ENCODE measurements around the gene VAMP7.
A peak's percentile ranks its signal among the peaks of the same experiment; 100 is the strongest.
"Not testable (repeated sequence)": the region's sequence is repeated elsewhere in the genome, so short reads cannot be mapped to it uniquely, and the experiment has no call there.

The VAMP7 gene, protein sequence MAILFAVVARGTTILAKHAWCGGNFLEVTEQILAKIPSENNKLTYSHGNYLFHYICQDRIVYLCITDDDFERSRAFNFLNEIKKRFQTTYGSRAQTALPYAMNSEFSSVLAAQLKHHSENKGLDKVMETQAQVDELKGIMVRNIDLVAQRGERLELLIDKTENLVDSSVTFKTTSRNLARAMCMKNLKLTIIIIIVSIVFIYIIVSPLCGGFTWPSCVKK

DNA sequence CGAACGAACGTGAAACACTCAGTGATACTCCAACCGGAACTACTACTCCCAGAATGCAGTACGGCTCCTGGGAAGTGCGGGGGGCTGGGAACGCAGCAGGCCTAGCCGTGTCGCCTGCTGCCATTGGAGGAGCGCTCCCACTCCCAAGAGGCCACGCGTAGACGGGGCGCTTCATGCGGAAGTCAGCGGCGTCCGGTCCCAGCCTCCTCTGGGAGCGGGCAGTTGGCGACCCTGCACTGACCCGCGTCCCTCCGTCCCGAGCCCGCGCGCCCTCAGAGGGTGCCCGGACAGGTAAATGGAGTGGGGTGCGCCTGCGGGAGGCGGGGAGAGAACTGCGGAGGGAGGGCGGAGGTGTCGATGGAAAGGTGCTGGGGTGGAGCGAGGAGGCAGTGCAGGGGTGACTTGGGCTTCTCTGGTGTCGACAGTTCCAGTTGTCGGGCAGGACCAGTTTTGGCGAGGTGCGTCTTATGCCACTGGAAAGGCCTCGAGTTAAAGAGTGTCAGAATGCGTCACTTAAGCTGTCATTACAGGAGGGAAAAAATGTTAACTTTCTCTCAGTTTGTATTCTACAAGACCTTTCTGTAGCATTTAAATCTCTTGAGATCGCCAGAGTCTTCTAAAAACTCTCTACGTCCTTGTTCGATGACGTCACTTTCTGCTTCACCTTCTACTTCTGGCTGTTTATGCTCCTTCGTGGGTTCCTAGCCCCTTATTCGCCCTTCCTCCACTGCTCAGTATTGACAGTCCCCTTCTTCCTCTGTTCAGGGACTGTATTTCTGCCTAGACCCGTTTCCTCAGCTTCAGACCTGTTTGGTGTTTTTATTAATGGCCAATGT lies at the start of gene VAMP7:
VAMP7 (plus strand) TSS at position 188 of the 836 bp plus-strand sequence. CDS start 8,122 bp downstream, outside the sequence.
- peak; percentile 37 to 62 for DNase-seq (ENCODE audit: extremely low read depth in 1 of 2, low read depth in 1 of 2)

DNA sequence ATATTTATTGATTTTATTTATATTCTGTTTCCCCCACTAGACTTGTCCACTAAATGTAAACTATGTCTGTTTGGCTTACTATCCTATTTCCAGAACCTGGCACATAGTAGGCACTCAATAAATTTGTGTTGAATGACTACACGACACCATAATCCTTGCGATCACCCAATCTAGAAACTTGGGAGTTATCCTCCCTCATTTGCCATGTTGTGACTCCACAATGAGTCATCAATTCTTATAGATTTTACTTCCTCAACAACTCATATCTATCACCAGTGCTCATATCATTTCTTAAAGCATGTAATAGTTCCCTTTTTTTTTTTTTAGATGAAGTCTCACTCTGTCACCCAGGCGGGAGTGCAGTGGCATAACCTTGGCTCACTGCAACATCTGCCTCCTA lies 39.9 kb upstream of the VAMP7 start:
- DNase-seq (ENCODE audit: extremely low read depth in 1 of 2, low read depth in 1 of 2) = no peak

DNA sequence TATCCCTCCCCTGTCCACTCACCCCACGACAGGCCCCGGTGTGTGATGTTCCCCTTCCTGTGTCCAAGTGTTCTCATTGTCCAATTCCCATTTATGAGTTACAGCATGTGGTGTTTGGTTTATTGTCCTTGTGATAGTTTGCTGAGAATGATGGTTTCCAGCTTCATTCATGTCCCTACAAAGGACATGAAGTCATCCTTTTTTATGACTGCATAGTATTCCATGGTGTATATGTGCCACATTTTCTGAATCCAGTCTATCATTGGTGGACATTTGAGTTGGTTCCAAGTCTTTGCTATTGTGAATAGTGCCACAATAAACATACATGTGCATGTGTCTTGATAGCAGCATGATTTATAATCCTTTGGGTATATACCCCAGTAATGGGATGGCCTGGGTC lies 29.4 kb upstream of the VAMP7 start:
- DNase-seq (ENCODE audit: extremely low read depth in 1 of 2, low read depth in 1 of 2) = not testable (repeated sequence)

DNA sequence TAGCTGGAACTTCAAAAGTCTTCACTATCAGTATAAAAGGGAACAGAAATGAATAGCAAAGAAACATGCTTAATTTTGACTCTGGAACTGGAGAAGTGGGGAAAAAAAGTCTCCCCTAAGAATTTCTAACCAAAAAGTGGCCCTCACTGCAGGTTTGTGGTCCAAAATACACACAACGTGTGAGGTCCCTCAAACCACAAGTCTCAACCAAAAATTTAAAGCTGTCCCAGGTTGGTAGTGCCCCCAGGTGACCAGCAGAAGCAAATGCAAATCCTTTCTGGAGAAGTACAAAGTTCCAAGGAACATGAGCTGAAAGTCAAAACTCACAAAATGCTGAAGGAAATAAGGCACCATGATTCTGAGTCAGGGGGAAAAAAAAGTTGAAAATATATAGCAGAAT lies 23.6 kb upstream of the VAMP7 start:
- DNase-seq (ENCODE audit: extremely low read depth in 1 of 2, low read depth in 1 of 2) = no peak

DNA sequence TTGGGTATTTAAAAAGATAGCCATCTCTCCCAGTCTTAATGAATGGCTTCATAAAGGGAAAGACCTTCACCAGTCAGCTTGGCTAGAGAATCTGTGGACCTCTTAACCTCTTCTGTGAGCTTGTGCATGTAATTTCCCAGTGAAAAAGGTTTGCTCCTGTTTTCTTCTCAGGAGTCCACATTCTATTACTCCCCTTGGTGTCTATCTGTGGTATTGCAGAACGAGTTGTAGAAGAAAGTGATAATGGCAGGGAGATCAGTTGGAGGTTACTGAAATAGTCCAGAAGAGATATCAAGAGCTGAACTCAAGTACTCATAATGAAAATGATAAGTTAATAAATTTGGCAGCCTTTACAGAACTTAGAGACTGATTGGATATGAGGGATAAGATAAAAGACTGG lies 16.5 kb upstream of the VAMP7 start:
- no peak for DNase-seq (ENCODE audit: extremely low read depth in 1 of 2, low read depth in 1 of 2)

DNA sequence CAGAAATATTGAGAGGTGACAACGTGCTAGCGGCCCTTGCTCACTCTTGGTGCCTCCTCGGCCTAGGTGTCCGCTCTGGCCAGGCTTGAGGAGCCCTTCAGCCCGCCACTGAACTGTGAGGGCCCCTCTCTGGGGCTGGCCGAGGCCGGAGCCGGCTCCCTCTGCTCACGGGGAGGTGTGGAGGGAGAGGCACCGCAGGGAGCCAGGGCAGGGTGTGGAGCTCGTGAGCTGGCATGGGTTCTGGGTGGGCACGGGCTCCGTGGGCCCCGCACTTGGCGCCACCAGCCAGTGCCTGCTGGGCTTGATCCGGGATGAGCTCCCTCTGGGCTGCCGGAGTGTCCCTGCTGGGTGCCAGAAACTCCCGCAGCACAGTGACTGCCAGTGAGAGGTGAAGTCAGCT lies 16.0 kb upstream of the VAMP7 start:
- DNase-seq (ENCODE audit: extremely low read depth in 1 of 2, low read depth in 1 of 2) = no peak

DNA sequence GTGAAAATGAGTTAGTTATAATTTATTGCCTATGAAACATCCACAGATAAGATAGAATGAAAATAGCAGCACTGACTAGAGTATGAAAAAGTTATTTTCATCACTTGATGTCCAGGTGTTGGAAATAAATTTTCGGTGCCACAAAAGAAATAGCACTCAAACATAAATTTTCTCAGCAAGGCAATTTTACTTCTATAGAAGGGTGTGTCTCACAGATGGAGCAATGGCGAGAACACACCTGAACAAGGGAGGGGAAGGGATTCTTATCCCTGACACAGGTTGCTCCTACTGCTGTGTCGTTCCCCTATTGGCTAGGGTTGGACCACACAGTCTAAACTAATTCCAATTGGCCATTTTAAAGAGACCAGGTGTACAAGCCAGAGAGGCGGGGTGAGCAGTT lies 13.3 kb upstream of the VAMP7 start:
- no peak for DNase-seq (ENCODE audit: extremely low read depth in 1 of 2, low read depth in 1 of 2)

DNA sequence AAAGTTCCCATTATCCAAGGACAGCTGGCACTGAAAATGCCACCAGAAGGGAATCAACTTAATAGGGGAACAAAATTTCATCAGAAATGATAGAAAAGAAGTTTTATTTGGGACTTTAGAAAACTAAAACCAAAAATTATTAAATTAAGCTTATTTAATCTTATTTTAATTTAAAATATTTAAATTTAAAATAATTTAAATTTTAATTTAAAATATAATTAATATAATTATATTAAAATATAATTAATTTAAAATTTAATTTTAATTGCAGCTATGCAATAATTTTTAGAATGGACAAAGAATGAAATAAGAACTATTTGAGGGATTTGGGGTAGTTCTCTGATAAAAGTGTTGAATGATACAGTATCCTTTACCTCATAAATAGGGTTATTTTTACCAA lies 10.2 kb upstream of the VAMP7 start:
- DNase-seq (ENCODE audit: extremely low read depth in 1 of 2, low read depth in 1 of 2) = no peak

DNA sequence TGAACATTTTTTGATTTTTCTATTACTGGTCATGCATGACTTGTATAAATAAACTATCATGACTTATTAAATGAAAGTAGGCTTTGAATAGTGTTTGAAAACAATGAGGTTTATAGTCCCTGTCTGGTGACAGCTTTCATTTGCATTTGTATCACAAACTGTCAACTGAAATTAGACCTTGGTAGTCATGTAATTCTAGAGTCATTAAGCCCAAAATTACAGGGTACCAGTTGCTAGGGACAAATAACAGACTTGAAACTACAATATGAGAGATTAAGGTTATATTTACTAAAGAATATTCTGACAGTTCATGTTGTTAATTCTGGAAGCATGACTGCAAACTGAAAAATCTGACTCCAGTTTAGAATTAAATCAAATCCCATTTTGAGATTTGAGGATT lies 9.2 kb upstream of the VAMP7 start:
- DNase-seq (ENCODE audit: extremely low read depth in 1 of 2, low read depth in 1 of 2) = no peak

DNA sequence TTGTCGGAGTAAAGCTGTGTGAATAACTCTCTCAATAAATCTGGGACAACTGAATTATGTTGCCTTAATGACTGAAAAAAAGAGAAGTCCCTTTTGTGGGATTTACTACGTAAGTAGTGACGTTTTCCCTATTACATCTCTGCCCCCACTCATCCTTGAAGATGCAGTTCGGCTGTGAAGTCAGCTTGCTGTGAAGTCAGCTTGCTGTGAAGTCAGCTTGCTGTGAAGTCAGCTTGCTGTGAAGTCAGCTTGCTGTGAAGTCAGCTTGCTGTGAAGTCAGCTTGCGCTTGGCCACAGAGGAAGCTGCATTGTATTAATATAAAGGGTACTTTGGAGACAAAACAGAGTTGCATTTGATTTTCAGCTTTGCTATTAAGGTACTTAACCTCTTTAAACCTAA lies 8.0 kb upstream of the VAMP7 start:
- no peak for DNase-seq (ENCODE audit: extremely low read depth in 1 of 2, low read depth in 1 of 2)

DNA sequence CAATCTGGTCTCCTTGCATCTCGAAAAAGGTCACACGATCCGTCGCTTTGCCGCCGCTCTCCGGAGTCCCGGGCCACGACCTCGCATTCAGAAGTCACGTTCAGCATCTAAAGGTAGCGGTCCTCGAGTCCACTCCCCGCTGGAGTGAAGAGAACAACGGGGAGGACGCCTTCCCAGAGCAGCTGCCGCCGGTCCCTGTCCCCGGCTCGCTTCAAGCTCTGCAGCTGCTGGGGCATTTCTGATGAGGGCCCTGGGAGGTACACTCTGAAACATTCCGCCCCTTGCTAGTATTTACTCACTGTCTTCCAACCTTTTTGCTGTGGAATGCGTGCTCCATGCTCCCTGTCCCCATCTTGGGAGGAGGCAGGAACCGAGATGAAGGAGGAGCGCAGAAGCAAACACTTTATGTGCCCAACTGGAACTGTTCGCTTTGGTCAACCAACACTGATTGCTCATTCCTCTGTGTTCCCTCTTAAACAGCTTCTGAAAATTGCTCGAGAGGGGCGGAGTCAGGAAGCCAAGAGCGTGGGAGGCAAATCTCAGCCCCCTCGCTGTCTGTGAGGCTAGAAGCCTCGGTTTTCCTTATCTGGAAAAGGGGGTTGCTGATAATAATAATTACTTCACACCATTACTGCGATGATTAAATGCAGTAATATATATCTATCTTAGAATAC lies 6.4 kb upstream of the VAMP7 start:
- no peak for DNase-seq (ENCODE audit: extremely low read depth in 1 of 2, low read depth in 1 of 2)

DNA sequence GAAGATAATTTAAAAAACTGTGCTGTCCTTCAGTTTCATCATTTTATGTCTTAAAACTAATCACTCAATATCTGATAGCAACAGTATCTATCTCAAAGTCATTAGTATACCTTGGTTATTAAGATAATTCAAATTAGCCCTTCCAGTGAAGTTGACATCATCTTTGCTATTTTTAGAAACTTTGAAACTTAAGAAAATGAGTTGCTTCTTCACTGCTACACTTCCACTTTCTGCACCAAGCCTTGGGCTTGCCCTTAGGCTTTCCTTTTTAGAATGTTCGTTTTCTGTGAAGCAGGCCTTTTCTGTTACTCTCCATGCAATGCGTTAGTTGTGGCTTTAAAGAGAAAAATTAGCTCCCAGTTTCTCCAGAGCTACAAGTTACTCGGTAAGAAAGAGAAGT lies 4.4 kb upstream of the VAMP7 start:
- DNase-seq (ENCODE audit: extremely low read depth in 1 of 2, low read depth in 1 of 2) = no peak

DNA sequence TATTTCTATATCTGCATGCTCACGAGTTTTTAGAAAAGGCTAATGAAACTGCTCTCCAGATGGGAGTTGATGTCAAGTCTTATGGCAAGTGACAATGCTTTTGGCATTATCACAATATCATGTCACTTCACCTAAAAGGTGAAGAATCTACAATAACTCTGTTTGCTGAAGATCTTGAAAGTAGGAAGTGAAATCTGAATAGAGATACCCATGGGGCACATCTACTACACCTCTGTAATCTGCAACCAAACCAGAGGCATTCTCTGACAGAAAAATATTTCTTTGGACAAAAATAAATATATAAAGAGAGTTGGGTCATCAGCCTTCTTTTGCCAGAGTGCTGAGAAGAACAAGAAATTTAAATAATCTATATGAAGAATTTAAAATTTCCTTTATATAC lies 3.9 kb upstream of the VAMP7 start:
- no peak for DNase-seq (ENCODE audit: extremely low read depth in 1 of 2, low read depth in 1 of 2)

DNA sequence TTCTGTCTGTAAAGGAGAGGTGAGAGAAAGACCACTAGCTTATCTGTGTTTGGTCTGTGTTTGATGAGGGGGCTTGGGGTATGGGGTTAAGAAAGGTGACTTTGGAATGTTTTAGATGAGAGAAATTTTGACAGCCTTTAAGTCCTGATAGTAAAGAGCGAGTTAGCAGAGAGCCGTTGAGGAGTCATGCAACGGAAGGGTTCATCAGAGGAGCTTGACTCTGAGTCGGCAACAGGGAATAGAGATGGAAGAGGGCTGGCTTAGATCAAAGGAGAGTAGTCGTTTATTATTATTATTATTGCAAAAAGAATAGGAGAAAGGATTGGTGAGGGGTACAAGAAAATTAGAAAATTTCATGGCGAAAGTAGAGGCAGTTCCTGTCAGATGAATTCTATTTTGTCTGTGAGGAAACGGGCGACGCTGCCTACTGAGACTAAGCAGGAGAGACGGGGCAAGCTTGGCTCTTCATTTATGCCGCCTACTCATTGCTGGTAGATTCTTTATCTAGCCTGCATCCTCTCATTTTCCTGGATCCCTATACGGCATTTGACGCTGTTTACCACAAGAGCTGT lies 473 bp upstream of the VAMP7 start:
- no peak for DNase-seq (ENCODE audit: extremely low read depth in 1 of 2, low read depth in 1 of 2)

DNA sequence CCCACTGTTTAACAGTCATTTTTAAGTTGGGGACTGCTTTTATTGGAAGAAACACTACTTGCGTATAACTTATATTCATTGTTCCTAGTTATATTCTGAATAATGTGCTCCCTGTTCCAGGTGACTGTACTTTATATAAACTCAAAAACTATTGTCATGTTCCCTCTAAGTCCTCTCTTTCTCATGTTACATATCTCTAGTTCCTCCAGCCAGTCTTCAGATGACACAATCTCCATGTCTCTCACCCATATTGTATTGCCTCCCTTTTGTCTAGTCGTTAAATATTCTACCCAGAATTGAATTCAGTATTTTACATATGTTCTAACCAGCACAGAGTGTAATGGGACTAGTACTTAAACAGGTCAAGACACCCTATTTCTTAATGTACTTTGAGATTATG lies 5.3 kb downstream of the VAMP7 start:
- no peak for DNase-seq (ENCODE audit: extremely low read depth in 1 of 2, low read depth in 1 of 2)

DNA sequence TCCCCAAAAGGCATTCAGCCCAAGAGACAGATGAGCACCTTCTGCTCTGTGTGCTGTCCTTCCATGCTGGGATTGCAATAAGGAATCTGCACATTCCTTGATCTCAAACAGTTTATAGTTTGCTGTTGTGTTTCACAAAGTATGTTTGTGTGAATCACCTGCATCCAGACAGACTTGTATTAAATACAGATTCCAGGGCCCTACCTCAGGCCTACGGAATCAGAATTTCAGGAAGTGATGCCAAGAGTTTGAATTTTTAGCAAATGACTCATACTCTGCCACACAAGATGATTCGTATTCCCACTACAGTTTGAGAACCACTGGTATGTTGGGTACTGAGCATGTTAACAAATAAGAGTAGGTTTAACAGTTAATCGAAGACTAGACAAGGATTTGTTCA lies 7.0 kb downstream of the VAMP7 start:
- no peak for DNase-seq (ENCODE audit: extremely low read depth in 1 of 2, low read depth in 1 of 2)

DNA sequence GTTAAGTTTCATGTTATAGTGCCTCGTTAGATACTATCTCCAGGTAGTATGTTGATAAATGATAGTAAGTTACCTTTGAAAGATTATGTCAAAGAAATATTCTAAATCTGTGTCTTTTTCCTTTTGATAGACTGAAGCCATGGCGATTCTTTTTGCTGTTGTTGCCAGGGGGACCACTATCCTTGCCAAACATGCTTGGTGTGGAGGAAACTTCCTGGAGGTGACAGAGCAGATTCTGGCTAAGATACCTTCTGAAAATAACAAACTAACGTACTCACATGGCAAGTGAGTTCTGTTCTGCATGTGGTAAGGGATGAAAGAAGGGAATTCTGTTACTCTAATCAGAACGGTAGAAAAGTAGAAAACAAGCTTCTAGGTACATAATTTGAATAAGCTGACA lies 8.2 kb downstream of the VAMP7 start:
- no peak for DNase-seq (ENCODE audit: extremely low read depth in 1 of 2, low read depth in 1 of 2)

DNA sequence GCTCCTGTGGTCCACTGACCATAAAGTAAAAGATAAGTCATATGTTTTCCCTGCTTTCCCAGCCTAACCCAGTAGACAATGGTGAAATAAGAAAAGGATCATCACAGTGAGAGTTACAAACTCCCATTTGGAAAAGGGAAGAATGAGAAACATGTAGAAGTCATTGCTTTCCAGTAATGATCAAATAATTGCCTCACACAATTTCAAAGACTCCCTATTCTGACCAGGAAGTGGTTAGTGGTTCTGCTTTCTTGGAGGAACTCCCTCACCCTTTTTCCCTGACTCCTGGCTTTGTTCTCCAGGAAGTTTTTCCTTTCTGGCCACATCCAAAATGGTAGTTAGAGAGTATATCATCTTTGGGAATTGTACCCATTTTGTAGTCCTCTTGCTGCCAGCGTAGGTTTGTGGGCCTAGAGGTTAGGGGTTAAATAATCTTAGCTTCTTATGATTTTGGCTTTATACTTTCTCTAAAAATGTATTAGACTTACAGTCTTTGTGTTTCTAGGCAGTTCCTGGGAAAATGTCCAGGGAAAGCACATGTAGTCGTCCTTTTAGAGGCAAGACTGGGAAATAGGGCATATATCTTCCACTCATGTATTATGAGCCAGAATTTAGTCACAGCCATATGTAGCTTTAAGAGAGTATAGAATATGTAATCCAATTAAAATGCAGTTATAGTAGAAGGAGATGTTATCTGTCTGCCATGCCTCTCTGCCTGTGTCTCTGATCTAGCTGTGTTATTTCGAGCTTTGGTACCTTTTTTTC lies 10.5 kb downstream of the VAMP7 start:
- no peak for DNase-seq (ENCODE audit: extremely low read depth in 1 of 2, low read depth in 1 of 2)

DNA sequence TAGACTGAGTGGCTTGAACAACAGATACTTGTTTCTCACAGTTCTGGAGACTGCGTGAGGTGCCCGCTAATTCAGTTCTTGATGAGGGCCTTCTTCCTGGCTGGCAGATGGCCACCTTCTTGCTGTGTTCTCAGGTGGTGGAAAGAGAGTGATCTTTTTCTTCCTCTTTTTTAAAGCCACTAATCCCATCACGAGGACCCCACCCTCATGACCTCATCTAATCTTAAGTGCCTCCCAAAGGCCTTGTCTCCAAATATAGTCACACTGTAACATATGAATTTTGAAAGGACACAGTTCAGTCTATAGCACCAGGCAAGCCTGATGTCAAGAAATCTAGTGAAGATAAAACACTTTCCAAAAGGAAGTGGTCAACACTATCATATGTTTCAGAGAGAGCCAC lies 12.4 kb downstream of the VAMP7 start:
- no peak for DNase-seq (ENCODE audit: extremely low read depth in 1 of 2, low read depth in 1 of 2)

DNA sequence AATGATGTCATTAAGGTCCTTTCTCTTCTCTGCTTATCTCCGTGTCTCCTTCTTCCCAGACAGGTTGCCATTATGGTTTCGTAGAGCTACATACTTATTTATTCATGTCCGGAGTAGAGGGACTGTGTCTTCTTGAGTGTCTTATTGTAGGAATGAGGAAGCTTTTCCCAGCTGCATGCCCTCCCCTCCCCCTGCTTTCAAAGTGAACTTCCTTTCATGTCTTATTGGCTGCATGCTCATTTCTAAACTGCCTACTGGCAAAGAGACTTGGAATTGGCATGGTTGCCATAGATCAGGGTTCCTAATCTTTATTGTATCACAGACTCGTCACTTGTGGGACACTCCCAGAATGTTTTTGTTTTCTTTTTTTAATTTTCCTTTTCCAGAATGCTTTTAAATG lies 15.4 kb downstream of the VAMP7 start:
- no peak for DNase-seq (ENCODE audit: extremely low read depth in 1 of 2, low read depth in 1 of 2)

DNA sequence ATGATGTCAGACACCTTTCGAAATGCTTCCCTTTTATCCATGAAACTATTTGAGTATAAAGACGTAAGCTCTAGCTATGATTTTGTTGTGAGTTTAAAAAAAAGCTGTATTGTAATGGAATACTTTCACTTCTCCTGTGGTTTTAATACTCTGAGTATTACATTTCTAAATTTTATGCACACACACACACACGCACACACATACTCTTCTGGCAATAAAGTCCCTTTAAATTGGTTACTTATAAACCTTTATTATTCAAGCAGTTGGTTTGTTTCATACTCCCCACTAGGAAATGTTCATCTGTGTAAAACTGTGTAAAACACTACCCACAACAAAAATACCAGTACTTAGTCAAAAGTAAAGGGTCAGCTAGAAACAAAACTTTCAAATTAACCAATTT lies 18.2 kb downstream of the VAMP7 start:
- DNase-seq (ENCODE audit: extremely low read depth in 1 of 2, low read depth in 1 of 2) = no peak

Measured in activated CD8-positive, alpha-beta memory T cell treated with anti-CD3 and anti-CD28 coated beads for 1 hour (primary cell).